Adrenal gland (tissue), 12 donors: ENCODE results near the gene CYP11A1. TPM values are rescaled to one million over a fixed set of nuclear protein-coding genes. Genes with fewer than 3 reads are reported as not detected.

Source experiments
- DNase-seq, 7 donors: peaks; one replicate each; pipeline ENCODE4 v3.0.0-alpha.2; 2019 to 2020
- H3K27ac ChIP-seq, 5 donors: fragments of 200-600 bp; sonication (generic) in 4 of 5; 1 replicate in 3 of 5; 2 replicates in 2 of 5; pipeline versions ENCODE4 v1.5.1 to v1.8.0; 2016 to 2020; ENCODE audit warnings: mild to moderate bottlenecking in 1 of 5
- H3K27me3 ChIP-seq: fragments of 200-600 bp; 2 replicates; pipeline ENCODE4 v1.8.0; 2021
- H3K36me3 ChIP-seq, 2 donors: fragments of 200-600 bp; replicated peaks in 1 of 2; 1 replicate in 1 of 2; 2 replicates in 1 of 2; pipeline versions ENCODE4 v1.5.1 to v1.8.0; 2018 to 2022
- H3K4me1 ChIP-seq, 2 donors: fragments of 200-600 bp; replicated peaks in 1 of 2; 1 replicate in 1 of 2; 2 replicates in 1 of 2; pipeline versions ENCODE4 v1.5.1 to v1.8.0; 2018 to 2021
- H3K4me3 ChIP-seq, 4 donors: fragments of 200-600 bp; sonication (generic) in 3 of 4; one replicate each; pipeline ENCODE4 v1.5.1; 2016 to 2018
- H3K9me3 ChIP-seq, 3 donors: fragments of 200-600 bp; sonication (generic) in 1 of 3; replicated peaks in 1 of 3; 1 replicate in 2 of 3; 2 replicates in 1 of 3; pipeline versions ENCODE4 v1.5.1 to v1.8.0; 2016 to 2021
- POLR2A ChIP-seq, 2 donors: fragments of 450-650 bp; IDR thresholded peaks; one replicate each; pipeline ENCODE4 v1.6.1; 2017; ENCODE audit warnings: antibody characterized with exemption in 2 of 2, mild to moderate bottlenecking in 2 of 2, moderate library complexity in 1 of 2
- WGBS, 4 donors: extraction: QIAGEN DNeasy Blood & Tissue Kit in 2 of 4; methylation state at CpG; one replicate each; pipeline versions ENCODE4 v1.1.5 to v1.1.7; 2013 to 2017; 5-methylcytosine and 5-hydroxymethylcytosine counted together
- intact Hi-C, 2 donors: fragments of 100-400 bp; cut with DNase I; formaldehyde crosslinking; loops; one replicate each; pipeline versions ENCODE4 v1.14.1 to v1.15.0; 2022 to 2023
- polyA plus RNA-seq, 3 donors: library from polyadenylated mRNA; stranded (reverse); fragments of 200-250 nt in 2 of 3; fragments of 350-450 nt in 1 of 3; fragmentation: Illumina TruSeq in 1 of 3; extraction: RNeasy Lipid Tissue Mini Kit (QIAGEN cat#74804) in 1 of 3; gene quantifications; one replicate each; pipeline ENCODE4 v1.2.3, GENCODE V29; 2013 to 2014
- total RNA-seq, 9 donors: library from RNA; depleted of rRNA in 4 of 9; stranded (reverse); fragments of >200 nt in 4 of 9; fragments of 120-200 nt in 1 of 9; fragmentation: NEBNext Ultra II Directional in 1 of 9; extraction: Animal tissue kit (Norgen Biotek cat#: 25700) in 1 of 9; gene quantifications; one replicate each; pipeline versions ENCODE4 v1.1.0 to v1.2.4, GENCODE V29; 2013 to 2023
- TF ChIP-seq, protein P1 (sequence below), 6 experiments: fragments of 450-650 bp in 4 of 6; fragments of 200-600 bp in 2 of 6; sonication (generic) in 1 of 6; IDR thresholded peaks; 1 replicate in 5 of 6; 2 replicates in 1 of 6; pipeline versions ENCODE4 v1.5.1 to v1.8.0; 2016 to 2021; ENCODE audit warnings: antibody characterized with exemption in 6 of 6, mild to moderate bottlenecking in 2 of 6, moderate library complexity in 1 of 6
- donor health status: healthy with polysubstance abuse.
- donor health status: Bipolar disorder and iron deficiency.
- donor health status: DM: yes; HTN: yes; CAD: no.
- donor health status: DM: no; HTN: no; CAD: no.
- donor health status: DM: no; HTN: no; CAD: no.
- donor health status: DM: yes; HTN: yes; CAD: no.

The CYP11A1 gene
- total and polyA plus RNA-seq, 12 donors: 233 to 5,219 (median 1,366) TPM

DNA sequence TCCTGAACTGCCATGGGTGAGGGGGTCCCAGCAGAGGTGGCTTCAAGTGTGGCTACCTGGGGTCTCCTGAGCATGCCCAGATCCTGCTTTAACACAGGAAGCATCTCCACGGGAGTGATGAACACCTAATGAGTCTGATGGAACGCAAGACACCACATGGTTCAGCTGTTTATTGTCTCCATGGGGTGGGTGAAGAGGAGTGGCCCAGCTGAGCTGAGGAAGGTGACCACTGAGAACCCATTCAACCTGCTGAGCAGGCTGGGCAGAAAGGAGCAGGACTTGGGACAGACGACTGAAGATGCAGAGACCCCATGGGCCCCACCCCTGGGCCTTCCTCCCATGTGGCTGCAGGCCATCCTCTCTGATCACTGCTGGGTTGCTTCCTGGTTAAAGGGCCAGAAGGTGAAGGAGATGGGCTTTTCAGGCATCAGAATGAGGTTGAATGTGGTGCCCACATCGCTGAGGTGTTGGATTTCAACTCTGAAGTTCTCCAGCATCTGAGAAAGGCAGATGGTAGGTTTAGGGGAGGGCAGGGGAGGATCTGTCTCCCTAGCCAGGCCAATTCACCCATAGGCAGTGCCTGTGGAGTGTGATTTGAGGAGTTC, 29.7 kb downstream of the CYP11A1 start:
- Histone ChIP-seq H3K36me3 (peaks cover 0 to 9% of the 10 kb centered on the region in 2 donors), H3K4me1 (peaks cover 0 to 20% of the 10 kb centered on the region in 2 donors), H3K27me3 (no peaks in the 10 kb centered on the region), H3K27ac (peak overlapping the region in 3 of 5 donors; percentile 43 to 76 (median 57)), H3K9me3 (no peaks in the 10 kb centered on the region), H3K4me3 (no peak overlapping the region)
- TF ChIP-seq POLR2A (IDR thresholded peaks at IDR 0.05): no peak
- TF ChIP-seq, protein P1, sequence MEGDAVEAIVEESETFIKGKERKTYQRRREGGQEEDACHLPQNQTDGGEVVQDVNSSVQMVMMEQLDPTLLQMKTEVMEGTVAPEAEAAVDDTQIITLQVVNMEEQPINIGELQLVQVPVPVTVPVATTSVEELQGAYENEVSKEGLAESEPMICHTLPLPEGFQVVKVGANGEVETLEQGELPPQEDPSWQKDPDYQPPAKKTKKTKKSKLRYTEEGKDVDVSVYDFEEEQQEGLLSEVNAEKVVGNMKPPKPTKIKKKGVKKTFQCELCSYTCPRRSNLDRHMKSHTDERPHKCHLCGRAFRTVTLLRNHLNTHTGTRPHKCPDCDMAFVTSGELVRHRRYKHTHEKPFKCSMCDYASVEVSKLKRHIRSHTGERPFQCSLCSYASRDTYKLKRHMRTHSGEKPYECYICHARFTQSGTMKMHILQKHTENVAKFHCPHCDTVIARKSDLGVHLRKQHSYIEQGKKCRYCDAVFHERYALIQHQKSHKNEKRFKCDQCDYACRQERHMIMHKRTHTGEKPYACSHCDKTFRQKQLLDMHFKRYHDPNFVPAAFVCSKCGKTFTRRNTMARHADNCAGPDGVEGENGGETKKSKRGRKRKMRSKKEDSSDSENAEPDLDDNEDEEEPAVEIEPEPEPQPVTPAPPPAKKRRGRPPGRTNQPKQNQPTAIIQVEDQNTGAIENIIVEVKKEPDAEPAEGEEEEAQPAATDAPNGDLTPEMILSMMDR (IDR thresholded peaks at IDR 0.05): no peak
- intact Hi-C loops: no loop called here
- DNase-seq: peak in 1 of 7 donors; percentile 13
- WGBS, 4 donors: 83 to 91% (median 88%) methylated on average over 2 to 4 of the region's 4 CpGs

DNA sequence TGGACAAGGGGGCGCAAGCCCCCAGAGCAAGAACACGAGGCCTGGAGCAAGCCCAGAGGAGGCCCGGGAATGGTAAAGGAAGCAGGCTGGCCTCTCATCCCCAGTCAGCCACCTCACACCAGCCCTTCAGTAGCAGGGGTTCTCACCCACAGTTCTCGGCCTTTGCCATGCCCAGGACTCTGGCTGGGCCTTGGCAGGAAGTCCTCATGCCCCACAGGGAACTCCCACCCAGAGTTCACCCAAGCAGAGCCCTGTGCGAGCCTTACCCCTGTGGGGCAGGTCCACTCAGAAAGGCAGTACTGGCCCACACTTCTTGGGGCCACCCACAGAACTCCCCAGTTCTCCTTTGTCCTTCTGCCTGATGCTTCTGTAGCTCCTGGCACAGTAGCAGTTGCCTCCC, 30.3 kb downstream of the CYP11A1 start:
- intact Hi-C loops: no loop called here
- no peaks in the 10 kb centered on the region for H3K9me3 ChIP-seq

DNA sequence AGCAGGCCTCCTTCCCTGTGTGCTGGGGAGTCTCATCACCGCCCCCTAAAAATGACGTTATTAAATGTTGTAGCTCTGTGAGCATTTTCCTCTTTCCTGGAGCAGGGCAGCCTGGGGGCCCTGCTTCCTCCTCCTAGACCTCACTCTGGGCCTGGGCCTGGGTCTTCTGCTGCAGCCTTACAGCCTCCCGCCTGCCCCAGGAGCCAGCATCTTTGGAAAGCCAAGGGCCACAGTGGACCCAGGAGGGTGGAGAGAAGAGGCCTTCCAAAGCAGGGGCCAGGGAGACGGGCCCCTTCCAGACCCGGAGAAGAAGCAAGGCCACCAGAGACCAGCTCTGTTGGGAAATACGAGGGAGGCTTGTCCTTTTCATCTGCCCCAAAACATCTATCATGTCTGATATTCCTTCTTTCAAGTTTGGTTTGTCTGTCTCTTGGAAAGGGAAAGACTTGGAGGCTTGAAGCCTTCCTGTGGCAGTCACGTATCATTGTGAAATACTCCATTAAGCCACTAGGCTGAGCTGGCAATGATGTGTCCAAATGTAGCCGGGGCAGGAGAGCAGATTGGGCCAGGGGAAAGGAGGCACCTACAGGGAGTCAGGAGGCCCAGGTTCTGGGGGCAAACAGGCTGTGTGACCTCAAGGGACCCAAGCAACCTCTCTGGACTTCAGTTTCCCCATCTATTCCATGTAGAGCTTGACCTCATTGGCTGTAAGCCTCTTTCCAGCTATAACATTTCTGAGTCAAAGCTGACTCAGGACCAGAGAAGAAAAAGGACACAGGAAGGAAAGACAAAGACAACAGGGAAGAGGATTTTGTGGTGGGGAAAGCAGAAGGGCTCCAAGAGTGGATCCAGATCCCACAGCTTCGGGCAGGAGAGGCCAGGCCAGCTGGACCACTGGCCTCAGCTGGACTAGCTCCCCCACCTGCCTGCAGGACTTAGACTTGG, 31.1 kb downstream of the CYP11A1 start:
- DNase-seq: no peak
- Histone ChIP-seq H3K9me3 (no peaks in the 10 kb centered on the region), H3K4me3 (no peak overlapping the region), H3K27me3 (no peaks in the 10 kb centered on the region), H3K27ac (peak overlapping the region in 3 of 5 donors; percentile 43 to 76 (median 57)), H3K4me1 (peaks cover 0 to 6% of the 10 kb centered on the region in 2 donors), H3K36me3 (peaks cover 0 to 5% of the 10 kb centered on the region in 2 donors)
- 70 to 76% (median 74%) methylated on average over 8 to 9 of the region's 9 CpGs for WGBS, 4 donors
- TF ChIP-seq, protein P1 (IDR thresholded peaks at IDR 0.05): peak in 1 of 6 experiments; percentile 15
- TF ChIP-seq POLR2A (IDR thresholded peaks at IDR 0.05): no peak
- intact Hi-C loops: no loop called here

More for the DNA sequence above, 30.3 kb downstream of the CYP11A1 start:
- TF ChIP-seq POLR2A (IDR thresholded peaks at IDR 0.05): no peak
- TF ChIP-seq, protein P1 (IDR thresholded peaks at IDR 0.05): no peak
- H3K4me1 ChIP-seq: peaks cover 0 to 14% of the 10 kb centered on the region in 2 donors
- no peaks in the 10 kb centered on the region for H3K27me3 ChIP-seq
- H3K36me3 ChIP-seq: peaks cover 0 to 5% of the 10 kb centered on the region in 2 donors
- H3K4me3 ChIP-seq: no peak overlapping the region
- DNase-seq: no peak
- peak overlapping the region in 3 of 5 donors; percentile 43 to 76 (median 57) for H3K27ac ChIP-seq
- 88 to 97% (median 92%) methylated on average over 2 to 5 of the region's 5 CpGs for WGBS, 4 donors

DNA sequence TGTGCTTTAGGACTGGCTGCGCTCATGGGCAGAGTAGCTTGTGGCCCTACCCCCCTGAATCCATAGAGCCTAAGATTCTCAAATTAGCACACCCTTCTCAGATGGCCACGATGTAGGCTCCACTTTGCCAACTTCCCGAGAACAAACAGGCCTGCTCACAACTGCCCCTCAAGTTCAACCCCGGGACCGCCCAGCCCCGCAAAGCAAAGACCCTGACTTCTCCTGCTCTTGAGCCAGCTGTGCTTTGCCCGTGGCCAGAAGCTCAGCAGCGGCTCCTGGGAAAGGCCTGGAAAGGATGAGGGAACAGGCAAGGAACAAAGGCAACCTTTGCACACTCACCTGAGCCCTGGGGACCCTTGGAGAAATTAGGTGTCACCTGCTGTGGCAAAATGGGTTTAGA, 32.0 kb downstream of the CYP11A1 start:
- WGBS, 4 donors: 88 to 92% (median 88%) methylated on average over 8 of the region's 8 CpGs; no CpG with 5 or more reads in 1 of the 4 donors

More for the DNA sequence above, 32.0 kb downstream of the CYP11A1 start:
- TF ChIP-seq, protein P1 (IDR thresholded peaks at IDR 0.05): no peak
- TF ChIP-seq POLR2A (IDR thresholded peaks at IDR 0.05): no peak
- no peak overlapping the region for H3K4me3 ChIP-seq
- H3K9me3 ChIP-seq: no peaks in the 10 kb centered on the region
- H3K36me3 ChIP-seq: peaks cover 0 to 5% of the 10 kb centered on the region in 2 donors
- DNase-seq: no peak
- intact Hi-C loops: no loop called here
- H3K27ac ChIP-seq: peak overlapping the region in 1 of 5 donors; percentile 76
- H3K4me1 ChIP-seq: no peaks in the 10 kb centered on the region
- no peaks in the 10 kb centered on the region for H3K27me3 ChIP-seq
